NCI-H2227 (cell line): ENCODE results near the gene TBC1D23.
"Not testable (repeated sequence)": the region's sequence is repeated elsewhere in the genome, so short reads cannot be mapped to it uniquely, and the experiment has no call there.

Experiments
- DNase-seq: peaks from one replicate; lab custom pipeline; 2025; ENCODE audit not compliant: unreplicated experiment; lab: John Stamatoyannopoulos, UW

TBC1D23 gene

DNA sequence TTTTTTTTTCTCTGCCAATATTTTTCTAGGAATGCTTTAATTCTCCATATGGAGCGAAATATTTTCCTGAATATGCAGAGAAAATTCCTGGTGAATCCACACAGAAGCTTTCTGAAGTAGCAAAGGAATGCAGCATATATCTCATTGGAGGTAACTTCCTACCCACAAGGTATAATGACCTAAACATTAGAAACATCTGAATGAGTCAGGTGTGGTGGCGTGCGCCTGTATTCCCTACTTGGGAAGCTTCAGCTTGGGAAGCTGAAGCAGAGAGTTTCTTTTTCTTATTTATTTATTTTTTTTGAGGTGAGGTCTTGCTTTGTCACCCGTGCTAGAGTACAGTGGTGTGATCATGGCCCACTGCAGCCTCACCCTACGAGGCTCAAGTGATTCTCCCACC is 79.0 kb downstream of the TBC1D23 start:
- no peak for DNase-seq

DNA sequence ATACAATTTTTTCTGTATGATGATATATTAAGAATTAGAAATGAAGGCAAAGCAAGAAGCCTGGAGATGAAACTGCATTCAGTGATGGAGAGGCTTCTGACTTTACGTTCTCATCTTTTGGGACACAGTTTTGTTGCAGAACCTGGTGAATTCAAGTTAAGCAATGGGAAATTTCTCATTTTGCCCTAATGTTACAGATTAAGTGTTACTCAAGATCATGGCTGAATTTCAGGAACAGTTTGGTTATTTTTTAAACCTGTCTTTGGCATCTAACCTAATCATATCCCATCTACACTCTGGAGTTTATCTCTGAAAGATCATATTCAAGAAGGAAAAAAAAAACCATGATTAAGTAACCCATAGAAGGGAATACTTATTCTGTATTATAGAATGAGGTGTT is 79.7 kb downstream of the TBC1D23 start:
- no peak for DNase-seq

DNA sequence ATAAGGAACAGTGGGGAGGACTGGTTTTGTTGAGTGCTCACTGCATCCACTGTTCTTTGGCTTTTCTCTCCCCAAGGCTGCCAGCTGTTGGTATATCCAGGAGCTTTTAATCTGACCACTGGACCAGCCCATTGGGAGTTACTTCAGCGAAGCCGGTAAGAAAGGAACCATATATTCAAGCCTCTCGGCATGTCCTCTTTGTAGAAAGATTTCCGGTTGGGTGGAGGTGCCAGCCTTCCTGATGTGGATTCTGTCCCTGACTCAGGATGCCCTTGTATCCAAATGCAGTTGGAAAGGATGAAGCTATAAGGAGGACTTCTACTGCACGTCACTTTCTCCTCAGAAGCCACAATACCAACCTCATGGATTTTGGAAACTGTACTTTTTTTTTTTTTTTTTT is 87.9 kb downstream of the TBC1D23 start:
- DNase-seq: no peak

DNA sequence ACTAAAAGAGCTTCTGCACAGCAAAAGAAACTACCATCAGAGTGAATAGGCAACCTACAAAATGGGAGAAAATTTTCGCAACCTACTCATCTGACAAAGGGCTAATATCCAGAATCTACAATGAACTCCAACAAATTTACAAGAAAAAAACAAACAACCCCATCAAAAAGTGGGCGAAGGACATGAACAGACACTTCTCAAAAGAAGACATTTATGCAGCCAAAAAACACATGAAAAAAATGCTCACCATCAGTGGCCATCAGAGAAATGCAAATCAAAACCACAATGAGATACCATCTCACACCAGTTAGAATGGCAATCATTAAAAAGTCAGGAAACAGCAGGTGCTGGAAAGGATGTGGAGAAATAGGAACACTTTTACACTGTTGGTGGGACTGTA is 91.0 kb downstream of the TBC1D23 start:
- DNase-seq: not testable (repeated sequence)

DNA sequence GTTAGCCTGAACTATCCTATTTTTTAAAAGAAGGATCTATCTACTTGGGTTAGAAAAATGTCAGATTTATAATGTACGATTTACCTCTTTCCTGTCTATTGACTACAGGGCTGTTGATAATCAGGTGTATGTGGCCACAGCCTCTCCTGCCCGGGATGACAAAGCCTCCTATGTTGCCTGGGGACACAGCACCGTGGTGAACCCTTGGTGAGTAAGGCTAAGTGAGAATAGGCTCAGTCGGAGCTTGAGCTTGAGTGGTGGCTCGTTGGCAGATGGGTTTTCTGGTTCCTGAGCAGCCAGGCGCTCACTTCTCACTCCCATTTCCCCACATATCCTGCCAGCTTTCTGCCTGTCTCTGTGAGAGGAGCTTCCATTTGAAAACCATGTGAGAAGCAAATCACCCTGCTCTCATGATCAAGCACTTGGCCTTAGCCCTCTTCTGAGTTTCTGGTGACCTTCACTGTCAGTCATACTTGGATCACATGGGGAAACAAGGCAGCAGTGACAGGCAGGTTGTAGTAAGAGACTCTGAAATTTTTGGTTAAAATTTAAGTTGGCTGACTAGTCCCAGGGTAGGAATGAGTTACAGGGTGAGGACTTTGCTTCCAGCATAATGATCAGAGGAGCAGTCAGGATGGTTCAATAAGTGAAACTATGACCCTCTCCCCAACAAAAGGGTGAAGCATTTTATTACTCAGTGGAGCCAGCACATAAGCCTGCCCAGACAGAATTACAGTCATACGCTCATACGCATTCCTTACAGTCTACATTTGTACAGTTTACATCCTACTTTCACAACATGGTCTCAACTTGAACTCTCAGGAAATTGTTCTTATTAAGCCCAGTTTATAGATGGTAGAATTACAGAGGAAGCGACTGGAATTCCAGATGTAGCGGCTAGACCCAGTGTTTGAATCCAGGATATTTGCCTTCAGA is 91.8 kb downstream of the TBC1D23 start:
- no peak for DNase-seq

DNA sequence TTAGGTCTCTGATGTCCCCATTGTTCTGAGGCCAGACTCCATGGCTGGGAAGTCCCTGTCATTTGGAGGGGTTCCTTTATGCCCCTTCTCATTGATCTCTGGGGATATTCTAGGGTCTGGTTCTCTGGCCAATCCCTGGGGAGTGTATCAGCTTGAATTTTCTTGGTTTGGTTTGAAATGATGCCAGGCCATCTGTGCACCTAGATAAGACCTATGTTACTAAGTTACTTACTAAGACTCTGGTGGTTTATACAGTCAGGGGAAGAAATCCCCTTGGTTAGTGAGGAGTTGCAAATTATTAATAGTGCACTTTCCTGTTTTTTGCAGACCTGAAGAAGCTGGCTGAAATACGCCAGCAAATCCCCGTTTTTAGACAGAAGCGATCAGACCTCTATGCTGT is 94.1 kb downstream of the TBC1D23 start:
- no peak for DNase-seq

DNA sequence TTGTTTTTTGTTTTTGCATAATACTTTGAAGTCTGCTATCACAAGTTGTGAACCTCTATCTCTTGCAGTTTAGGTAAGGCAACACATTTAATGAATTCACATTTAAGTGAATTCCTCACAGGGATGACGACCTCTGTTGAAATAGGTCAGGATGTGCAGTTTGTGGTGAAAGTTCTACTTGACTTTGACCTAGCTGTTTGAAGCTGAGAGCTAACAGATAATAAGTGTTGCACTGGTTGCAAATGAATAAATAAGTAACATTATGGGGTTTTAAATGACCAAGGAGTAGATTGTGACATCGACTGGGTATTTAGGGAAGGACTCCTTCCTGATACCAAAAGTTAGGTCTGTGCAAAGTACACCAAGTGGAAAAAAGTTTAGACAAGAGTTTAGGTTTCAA is 97.6 kb downstream of the TBC1D23 start:
- DNase-seq: no peak

DNA sequence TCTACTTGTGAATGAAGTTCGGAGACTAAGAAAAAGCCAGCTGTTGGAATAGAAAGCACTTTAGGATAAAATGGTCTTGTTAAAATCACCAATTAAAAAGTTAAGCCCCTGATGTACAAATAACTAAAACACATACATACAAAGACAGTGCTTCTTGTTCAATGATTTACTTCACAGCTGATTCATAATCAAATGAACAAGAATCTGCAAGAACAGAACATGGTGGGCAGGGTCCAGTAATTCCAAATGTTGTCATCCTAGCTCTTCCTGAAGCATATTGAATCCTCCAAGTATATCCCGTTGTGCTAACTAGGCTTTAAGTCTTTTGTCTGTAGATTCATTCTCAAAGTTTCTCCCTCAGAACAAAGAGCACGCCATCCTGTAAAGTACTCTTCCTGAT is 98.2 kb downstream of the TBC1D23 start:
- DNase-seq: no peak

DNA sequence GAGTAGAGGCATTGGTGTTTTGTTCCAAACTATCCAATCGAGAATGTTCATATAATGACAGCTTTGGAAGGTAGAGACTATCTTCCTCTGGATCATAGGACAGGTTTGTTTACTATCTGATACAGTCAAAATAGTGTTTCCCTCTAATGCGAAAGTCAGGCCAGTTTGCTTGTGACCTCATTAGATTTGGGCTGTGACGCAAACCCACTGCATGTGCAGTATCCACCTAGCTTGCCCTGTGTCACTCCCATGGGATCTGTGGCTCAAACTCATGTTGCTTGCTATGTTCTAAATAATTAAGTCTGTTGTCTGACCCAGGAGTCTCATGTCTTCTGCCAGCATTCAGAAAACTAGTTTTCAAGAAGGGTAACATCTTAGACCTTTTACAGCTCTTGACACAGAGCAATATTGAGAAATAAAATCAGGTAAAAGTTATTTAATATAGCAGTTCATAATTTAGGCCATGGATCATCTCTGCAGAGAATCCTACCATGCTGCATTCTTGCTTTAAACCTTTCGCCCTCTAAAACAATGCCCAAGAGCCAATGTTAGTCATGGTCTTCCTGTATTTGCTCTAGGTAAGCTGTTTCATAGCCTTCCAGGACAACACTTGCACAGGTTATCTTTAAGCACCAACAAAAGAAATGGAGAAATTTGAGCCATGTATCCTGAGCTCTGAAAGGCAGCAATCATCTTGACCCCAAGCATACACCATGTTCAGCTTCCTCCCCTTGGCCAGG is 100.1 kb downstream of the TBC1D23 start:
- no peak for DNase-seq

DNA sequence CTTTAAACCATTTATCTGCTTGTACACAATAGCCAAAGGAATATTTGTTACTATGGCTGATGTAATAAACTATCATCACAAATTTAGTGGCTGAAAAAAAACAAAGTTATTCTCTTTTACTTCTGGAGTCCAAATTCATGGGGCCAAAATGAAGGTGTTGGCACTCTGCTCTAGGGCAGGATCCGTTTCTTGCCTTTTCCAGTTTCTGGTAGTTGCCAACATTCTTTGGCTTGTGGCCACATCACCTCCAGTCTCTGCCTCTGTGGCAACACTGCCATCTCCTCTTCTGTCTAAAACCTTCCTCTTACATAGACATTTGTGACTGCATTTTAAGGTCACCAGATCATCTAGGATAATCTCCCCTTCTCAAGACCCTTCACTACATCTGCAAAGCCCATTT is 101.1 kb downstream of the TBC1D23 start:
- DNase-seq: no peak

DNA sequence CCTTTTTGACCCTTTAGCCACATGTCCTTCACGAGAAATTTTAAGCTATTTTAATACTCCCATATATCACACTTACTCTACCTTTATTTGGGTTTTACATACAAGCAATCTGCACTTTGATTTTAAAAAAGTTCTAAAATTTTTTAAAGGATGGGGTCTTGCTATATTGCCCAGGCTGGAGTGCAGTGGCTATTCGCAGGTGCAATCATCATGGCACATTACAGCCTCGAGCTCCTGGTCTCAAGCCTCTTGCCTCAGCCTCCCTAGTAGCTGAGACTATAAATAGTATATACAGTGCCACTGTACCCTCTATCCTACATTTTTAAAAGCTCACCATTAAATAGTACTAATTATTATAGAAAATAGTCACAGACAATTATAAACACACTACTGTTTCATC is 103.6 kb downstream of the TBC1D23 start:
- no peak for DNase-seq

DNA sequence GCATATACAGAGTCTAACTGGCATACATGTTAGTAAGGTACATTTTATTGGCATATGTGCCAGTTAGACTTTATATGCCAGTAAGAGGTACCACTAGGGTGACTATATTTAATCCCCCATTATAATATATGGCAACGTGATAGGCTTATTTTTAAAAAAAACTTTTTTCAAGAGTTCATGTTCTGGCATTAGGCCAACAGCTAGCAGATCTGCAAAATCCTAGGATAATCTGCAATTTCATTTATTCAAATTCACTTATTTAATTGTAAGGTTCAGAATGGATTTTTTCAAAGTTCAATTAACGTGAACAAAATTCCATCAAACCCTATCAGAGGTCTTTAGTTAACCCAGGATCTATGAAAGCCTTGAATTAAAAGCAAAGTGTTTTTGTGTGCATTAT is 105.6 kb downstream of the TBC1D23 start:
- DNase-seq: no peak

DNA sequence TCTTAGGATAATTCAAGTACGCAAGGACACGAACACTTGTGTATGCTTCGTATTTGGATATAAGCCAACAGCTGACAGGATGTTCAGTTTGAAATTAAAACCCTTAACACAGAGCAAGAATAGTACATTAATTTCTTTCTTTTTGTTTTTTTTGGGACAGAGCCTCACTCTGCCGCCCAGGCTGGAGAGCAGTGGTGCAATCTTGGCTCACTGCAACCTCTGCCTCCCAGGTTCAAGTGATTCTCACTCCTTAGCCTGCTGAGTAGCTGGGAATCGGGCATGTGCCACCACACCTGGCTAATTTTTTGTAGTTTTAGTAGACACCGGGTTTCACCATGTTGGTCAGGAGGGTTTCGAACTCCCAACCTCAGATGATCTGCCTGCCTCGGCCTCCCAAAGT is 107.6 kb downstream of the TBC1D23 start:
- no peak for DNase-seq

DNA sequence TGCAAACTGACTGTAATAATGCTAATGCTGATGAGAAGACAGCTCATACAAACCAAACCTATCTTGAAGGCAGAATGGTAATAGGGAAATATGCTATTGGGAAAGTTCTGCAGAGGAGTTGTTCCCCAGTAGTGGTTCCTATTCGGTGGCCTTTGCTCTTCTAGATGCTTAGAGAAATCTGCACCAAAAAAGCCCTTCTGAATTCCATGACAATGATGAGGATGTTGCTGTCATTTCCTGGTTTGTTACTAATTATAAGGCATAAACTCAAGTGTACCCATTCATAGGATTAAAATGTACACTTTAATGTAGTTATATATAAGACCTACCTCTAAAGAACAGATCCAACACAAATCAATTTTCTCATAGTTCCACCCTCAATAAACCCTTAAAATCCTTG is 110.0 kb downstream of the TBC1D23 start:
- no peak for DNase-seq

DNA sequence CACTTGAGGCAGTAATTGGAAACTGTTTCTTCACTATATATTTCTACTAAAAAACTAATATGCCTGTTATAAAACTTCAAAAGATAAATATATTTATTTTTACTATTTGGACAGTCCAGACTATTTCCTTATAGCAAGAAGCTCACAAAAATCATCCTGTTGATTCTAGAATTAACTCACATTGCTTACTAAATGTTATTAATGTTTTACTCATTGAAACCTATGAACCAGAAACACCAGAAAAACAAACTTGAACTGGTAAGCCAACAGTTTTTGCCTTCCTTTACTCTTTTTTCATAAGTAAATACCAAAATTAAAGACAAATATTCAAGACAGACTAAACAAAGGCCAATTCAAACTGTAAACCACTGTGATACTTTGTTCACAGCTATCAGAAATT is 113.7 kb downstream of the TBC1D23 start:
- no peak for DNase-seq
